H1 (cell line): ENCODE data around the gene PXMP4. TPM values are rescaled to one million over a fixed set of nuclear protein-coding genes. Genes with fewer than 3 reads are reported as not detected.
A peak's percentile ranks its signal among the peaks of the same experiment; 100 is the strongest.

ENCODE experiments used
- CTCF ChIA-PET: fragments of 300-600 bp; sonication (Branson Sonifier 250); formaldehyde crosslinking; loops from one replicate; lab custom pipeline; 2021; ENCODE audit not compliant: partially characterized antibody; lab: Charles Lee
- POLR2A ChIA-PET: fragments of 300-600 bp; sonication (Branson Sonifier 250); formaldehyde crosslinking; loops from one replicate; lab custom pipeline; 2021; ENCODE audit warnings: inconsistent platforms; ENCODE audit not compliant: partially characterized antibody; lab: Charles Lee
- DNase-seq, 2 experiments: peaks; one replicate each; pipeline versions ENCODE4 v3.0.0 to v3.0.0-alpha.2; 2010 to 2022; ENCODE audit warnings: low spot score in 2 of 2, low read depth in 1 of 2, mixed read lengths in 1 of 2
- FAIRE-seq: peaks from 2 replicates; lab custom pipeline; 2011; peaks lifted over from hg19 to GRCh38; lab: Jason Lieb, UNC
- H2AFZ ChIP-seq: 2 replicates; pipeline ENCODE4 v1.8.1; 2012; ENCODE audit warnings: low read length, inconsistent platforms
- H2AK5ac ChIP-seq: 2 replicates; pipeline ENCODE4 v1.6.1; 2013; ENCODE audit warnings: low read depth, low read length
- H2BK120ac ChIP-seq: replicated peaks from 2 replicates; pipeline ENCODE3; 2013; ENCODE audit warnings: low read depth, low read length, inconsistent platforms
- H2BK12ac ChIP-seq: 2 replicates; pipeline ENCODE4 v1.6.1; 2013; ENCODE audit warnings: low read depth, low read length
- H2BK15ac ChIP-seq: 2 replicates; pipeline ENCODE4 v1.6.1; 2013; ENCODE audit warnings: low read length
- H2BK20ac ChIP-seq: 2 replicates; pipeline ENCODE4 v1.6.1; 2013; ENCODE audit warnings: low read length
- H2BK5ac ChIP-seq: 2 replicates; pipeline ENCODE4 v1.6.1; 2013; ENCODE audit warnings: low read depth, low read length
- H3K14ac ChIP-seq: 2 replicates; pipeline ENCODE4 v1.6.1; 2013; ENCODE audit warnings: inconsistent platforms; ENCODE audit not compliant: insufficient read length
- H3K18ac ChIP-seq: 2 replicates; pipeline ENCODE4 v1.6.1; 2013; ENCODE audit warnings: low read length; ENCODE audit errors: extremely low read depth
- H3K23ac ChIP-seq: 2 replicates; pipeline ENCODE4 v1.6.1; 2013; ENCODE audit warnings: inconsistent platforms; ENCODE audit not compliant: insufficient read length
- H3K23me2 ChIP-seq: 2 replicates; pipeline ENCODE4 v1.6.1; 2013; ENCODE audit warnings: low read depth, low read length
- H3K27ac ChIP-seq: 2 replicates; pipeline ENCODE4 v1.6.1; 2011; ENCODE audit warnings: low read depth, low read length, inconsistent platforms
- H3K27me3 ChIP-seq, 4 experiments: replicated peaks in 1 of 4; 1 replicate in 1 of 4; 2 replicates in 3 of 4; pipeline versions ENCODE4 v1.6.1 to v1.8.1; 2011 to 2013; ENCODE audit warnings: low read length in 3 of 4, mild to moderate bottlenecking in 3 of 4, inconsistent platforms in 2 of 4, mixed read lengths in 2 of 4, moderate library complexity in 1 of 4; ENCODE audit not compliant: control insufficient read depth in 3 of 4, insufficient read depth in 3 of 4; ENCODE audit errors: extremely low read depth in 1 of 4
- H3K36me3 ChIP-seq, 4 experiments: 2 replicates each; pipeline versions ENCODE4 v1.6.1 to v1.8.1; 2011 to 2013; ENCODE audit warnings: mild to moderate bottlenecking in 4 of 4, low read length in 3 of 4, moderate library complexity in 2 of 4, control low read depth in 1 of 4, inconsistent platforms in 1 of 4; ENCODE audit not compliant: insufficient read depth in 4 of 4, control insufficient read depth in 2 of 4
- H3K4ac ChIP-seq: replicated peaks from 2 replicates; pipeline ENCODE3; 2013; ENCODE audit warnings: low read length, low read depth, mixed read lengths, inconsistent platforms; ENCODE audit not compliant: insufficient read length
- H3K4me1 ChIP-seq, 4 experiments: replicated peaks in 1 of 4; 1 replicate in 1 of 4; 2 replicates in 3 of 4; pipeline versions ENCODE4 v1.6.1 to v1.8.1; 2011 to 2013; ENCODE audit warnings: low read length in 3 of 4, inconsistent platforms in 2 of 4, mixed read lengths in 1 of 4; ENCODE audit not compliant: insufficient read depth in 4 of 4, control insufficient read depth in 3 of 4
- H3K4me2 ChIP-seq, 2 experiments: 2 replicates each; pipeline versions ENCODE4 v1.6.1 to v1.8.1; 2011 to 2013; ENCODE audit warnings: low read depth in 2 of 2, low read length in 2 of 2, control low read depth in 1 of 2, inconsistent platforms in 1 of 2, mild to moderate bottlenecking in 1 of 2; ENCODE audit not compliant: insufficient read depth in 1 of 2
- H3K4me3 ChIP-seq, 4 experiments: fragments of 200-600, 300-600 bp in 1 of 4; sonication (generic), shearing (Covaris generic), sonication (Bioruptor Twin) in 1 of 4; 2 replicates each; pipeline versions ENCODE4 v1.5.1 to v1.8.1; 2011 to 2016; ENCODE audit warnings: low read length in 4 of 4, low read depth in 3 of 4, control low read depth in 2 of 4, inconsistent platforms in 2 of 4, mild to moderate bottlenecking in 2 of 4, mixed read lengths in 1 of 4, moderate library complexity in 1 of 4; ENCODE audit not compliant: insufficient read depth in 2 of 4; ENCODE audit errors: extremely low read depth in 1 of 4
- H3K56ac ChIP-seq: replicated peaks from 2 replicates; pipeline ENCODE3; 2013; ENCODE audit warnings: low read depth, mild to moderate bottlenecking, mixed read lengths, low read length, inconsistent platforms; ENCODE audit not compliant: insufficient read length
- H3K79me1 ChIP-seq: 2 replicates; pipeline ENCODE4 v1.6.1; 2013; ENCODE audit warnings: low read depth, low read length, control low read depth
- H3K79me2 ChIP-seq, 2 experiments: 2 replicates each; pipeline versions ENCODE4 v1.6.1 to v1.8.1; 2012 to 2013; ENCODE audit warnings: low read length in 2 of 2, mild to moderate bottlenecking in 2 of 2, inconsistent platforms in 1 of 2; ENCODE audit not compliant: insufficient read depth in 2 of 2, control insufficient read depth in 1 of 2
- H3K9ac ChIP-seq, 4 experiments: replicated peaks in 1 of 4; 1 replicate in 1 of 4; 2 replicates in 3 of 4; pipeline versions ENCODE4 v1.6.1 to v1.8.1; 2011 to 2013; ENCODE audit warnings: low read depth in 3 of 4, low read length in 3 of 4, control low read depth in 2 of 4, mild to moderate bottlenecking in 2 of 4, moderate library complexity in 2 of 4, inconsistent platforms in 1 of 4; ENCODE audit errors: extremely low read depth in 1 of 4
- H3K9me3 ChIP-seq, 2 experiments: 2 replicates each; pipeline versions ENCODE4 v1.6.1 to v1.8.1; 2012 to 2013; ENCODE audit warnings: mild to moderate bottlenecking in 2 of 2, moderate library complexity in 2 of 2, control low read depth in 1 of 2, inconsistent platforms in 1 of 2, low read depth in 1 of 2, low read length in 1 of 2, mixed read lengths in 1 of 2; ENCODE audit not compliant: insufficient read depth in 2 of 2
- H4K20me1 ChIP-seq, 2 experiments: replicated peaks in 1 of 2; 2 replicates each; pipeline versions ENCODE3 to v1.8.1; 2011 to 2013; ENCODE audit warnings: inconsistent platforms in 2 of 2, low read length in 2 of 2, mild to moderate bottlenecking in 1 of 2; ENCODE audit not compliant: insufficient read depth in 2 of 2, control insufficient read depth in 1 of 2
- H4K5ac ChIP-seq: 2 replicates; pipeline ENCODE4 v1.6.1; 2013; ENCODE audit warnings: low read length, low read depth, mixed read lengths, inconsistent platforms; ENCODE audit not compliant: insufficient read length
- H4K8ac ChIP-seq: 2 replicates; pipeline ENCODE4 v1.8.0; 2013; ENCODE audit warnings: mild to moderate bottlenecking, moderate library complexity, low read length, inconsistent platforms; ENCODE audit not compliant: insufficient read depth; ENCODE audit errors: extremely low read depth
- H4K91ac ChIP-seq: replicated peaks from 2 replicates; pipeline ENCODE3; 2013; ENCODE audit warnings: low read length, mixed read lengths, inconsistent platforms; ENCODE audit not compliant: insufficient read length
- POLR2AphosphoS5 ChIP-seq: IDR thresholded peaks from 2 replicates; pipeline ENCODE4 v1.6.1; 2011; ENCODE audit warnings: low read depth, low read length
- YY1 ChIP-seq: IDR thresholded peaks from 2 replicates; pipeline ENCODE4 v1.6.1; 2011; ENCODE audit warnings: low read depth, mild to moderate bottlenecking, low read length
- WGBS, 2 experiments: shearing (Covaris generic) in 1 of 2; methylation state at CpG; one replicate each; pipeline versions ENCODE4 v1.1.6 to v1.1.7; 2013 to 2015; ENCODE audit warnings: low lambda C conversion rate in 2 of 2, mixed read lengths in 2 of 2, inconsistent platforms in 1 of 2, low coverage in 1 of 2, missing lambda C conversion rate in 1 of 2; ENCODE audit not compliant: insufficient replicate concordance in 2 of 2, insufficient coverage in 1 of 2, insufficient read length in 1 of 2; ENCODE audit errors: extremely low coverage in 1 of 2, missing lambda C conversion rate in 1 of 2; 5-methylcytosine and 5-hydroxymethylcytosine counted together
- polyA plus RNA-seq, 7 experiments: library from polyadenylated mRNA; depleted of rRNA in 3 of 7; stranded (reverse) in 5 of 7; unstranded in 2 of 7; fragments of >200 nt in 5 of 7; fragments of 200-250 nt in 2 of 7; gene quantifications; 1 replicate in 5 of 7; 2 replicates in 1 of 7; 4 replicates in 1 of 7; pipeline versions ENCODE4 v1.2.1 to v1.2.3, GENCODE V29; 2011 to 2013; ENCODE audit warnings: missing spikeins in 2 of 7, mixed read lengths in 2 of 7
- total RNA-seq: library from RNA; stranded (reverse); fragmentation: NEBNext Ultra II Directional; extraction: Animal tissue kit (Norgen Biotek cat#: 25700); gene quantifications from 2 replicates; pipeline ENCODE4 v1.2.1, GENCODE V29; 2021

PXMP4 gene
- total and polyA plus RNA-seq, 2 of the 8 experiments (the other 6 are each of a cell fraction or from before 2014, with no cell fraction given): 3.3 to 3.4 TPM

GRCh38 chr20:33677991-33678702, 42.0 kb downstream of the PXMP4 start:
- CTCF ChIA-PET: interaction anchor here (1.2 to 1.9 kb wide), 2 partner anchors 9 to 24 kb away, joined by 4 to 9 read pairs; no protein-coding TSS in a partner anchor
- 97% methylated on average over 15 of the region's 15 CpGs; no CpG with 5 or more reads in 1 of the 2 experiments for WGBS, 2 experiments
- DNase-seq: no peak

More at GRCh38 chr20:33677991-33678702, 42.0 kb downstream of the PXMP4 start:
- Histone ChIP-seq H3K14ac (no peak overlapping the region), H3K27me3 (no peaks in the 10 kb centered on the region), H3K18ac (no peak overlapping the region), H3K23me2 (peaks cover 13% of the 10 kb centered on the region), H2BK5ac (no peak overlapping the region), H3K9ac (no peak overlapping the region), H3K4me2 (no peak overlapping the region), H2AK5ac (no peak overlapping the region), H3K56ac (no peak overlapping the region), H4K91ac (no peak overlapping the region), H3K4ac (no peak overlapping the region), H3K27ac (no peak overlapping the region), H2BK120ac (no peak overlapping the region), H2BK15ac (no peak overlapping the region), H2BK20ac (no peak overlapping the region), H4K5ac (no peak overlapping the region), H3K4me3 (no peak overlapping the region), H3K36me3 (peaks cover 19 to 36% (median 32%) of the 10 kb centered on the region in 4 experiments; a peak in 6 of 8 replicates), H3K4me1 (peaks cover 0 to 13% (median 6%) of the 10 kb centered on the region in 4 experiments; a peak in 4 of 7 replicates), H2AFZ (no peak overlapping the region), H3K79me2 (peaks cover 0 to 26% of the 10 kb centered on the region in 2 experiments; a peak in 2 of 4 replicates), H4K8ac (no peak overlapping the region; the same call in 1 of the 2 replicates), H3K23ac (no peak overlapping the region), H4K20me1 (peaks cover 12 to 49% of the 10 kb centered on the region in 2 experiments), H3K9me3 (no peaks in the 10 kb centered on the region), H3K79me1 (peaks cover 7% of the 10 kb centered on the region), H2BK12ac (no peak overlapping the region)
- FAIRE-seq: no peak
- POLR2A ChIA-PET: interaction anchor here (0.6 to 14.0 kb wide), 5 partner anchors 9 to 358 kb away, joined by 3 to 245 read pairs (median 5); partner anchors contain the start of genes ACTL10, C20orf144, NECAB3 and PXMP4
- TF ChIP-seq POLR2AphosphoS5 (peak; percentile 49; the same call in 1 of the 2 replicates), YY1 (no peak)
